GM18909 (cell line): ENCODE measurements around the gene ZNF397.

ENCODE experiments used
- ATAC-seq: cut with Tn5 transposase; IDR thresholded peaks from one replicate; pipeline ENCODE4 v1.9.1; 2021; ENCODE audit warnings: mild to moderate bottlenecking; ENCODE audit not compliant: unreplicated experiment, poor library complexity

ZNF397 gene

GRCh38 chr18:35244671-35245070, 3.8 kb downstream of the ZNF397 start:
- no peak for ATAC-seq

GRCh38 chr18:35245719-35246317, 5.0 kb downstream of the ZNF397 start:
- ATAC-seq, result no peak

GRCh38 chr18:35246831-35247230, 6.0 kb downstream of the ZNF397 start:
- no peak for ATAC-seq

- ATAC-seq, result no peak
These were observed 6.8 kb downstream of the ZNF397 start for GRCh38 chr18:35247412-35248249.

- no peak for ATAC-seq
These were observed 7.6 kb downstream of the ZNF397 start for GRCh38 chr18:35248429-35248828.

- ATAC-seq, result no peak
These were observed 11.6 kb downstream of the ZNF397 start for GRCh38 chr18:35252466-35252865.

- ATAC-seq, result no peak
These were observed 12.9 kb downstream of the ZNF397 start for GRCh38 chr18:35253655-35254287.

GRCh38 chr18:35256947-35257346, 16.1 kb downstream of the ZNF397 start:
- no peak for ATAC-seq

- ATAC-seq, result no peak
These were observed 23.6 kb downstream of the ZNF397 start for GRCh38 chr18:35264409-35264808.

- peak; percentile 87 for ATAC-seq
These were observed 26.4 kb downstream of the ZNF397 start for GRCh38 chr18:35267161-35267651.

- no peak for ATAC-seq
These were observed 27.0 kb downstream of the ZNF397 start for GRCh38 chr18:35267809-35268208.

- no peak for ATAC-seq
These were observed 28.0 kb downstream of the ZNF397 start for GRCh38 chr18:35268821-35269220.

GRCh38 chr18:35271656-35272055, 30.8 kb downstream of the ZNF397 start:
- ATAC-seq, result no peak

- ATAC-seq, result no peak
These were observed 35.4 kb downstream of the ZNF397 start for GRCh38 chr18:35276267-35276666.

- no peak for ATAC-seq
These were observed 36.8 kb downstream of the ZNF397 start for GRCh38 chr18:35277633-35278032.

- ATAC-seq, result no peak
These were observed 37.3 kb downstream of the ZNF397 start for GRCh38 chr18:35278085-35278484.

GRCh38 chr18:35278969-35279368, 38.1 kb downstream of the ZNF397 start:
- ATAC-seq, result no peak

- ATAC-seq, result no peak
These were observed 41.5 kb downstream of the ZNF397 start for GRCh38 chr18:35282353-35282752.

GRCh38 chr18:35283923-35284794, 43.3 kb downstream of the ZNF397 start:
- no peak for ATAC-seq

- ATAC-seq, result no peak
These were observed 44.0 kb downstream of the ZNF397 start for GRCh38 chr18:35284841-35285240.
